Activated CD4-positive, alpha-beta T cell treated with anti-CD3 and anti-CD28 coated beads, Interleukin-2, amount 10 ng/mL, durations not matched to agents 24 days and 14 days (primary cell): Measurements from ENCODE around the gene PRCC. TPM values are rescaled to one million over a fixed set of nuclear protein-coding genes. Genes with fewer than 3 reads are reported as not detected.
A peak's percentile ranks its signal among the peaks of the same experiment; 100 is the strongest.

Source experiments
- DNase-seq: peaks from one replicate; pipeline ENCODE4 v3.0.0; 2022
- H3K27ac Mint-ChIP-seq: one replicate; pipeline ENCODE4 v1.8.0; 2022; ENCODE audit warnings: mild to moderate bottlenecking, mixed read lengths
- H3K27me3 Mint-ChIP-seq: one replicate; pipeline ENCODE4 v1.8.0; 2022; ENCODE audit warnings: mixed read lengths
- H3K36me3 Mint-ChIP-seq: one replicate; pipeline ENCODE4 v1.8.0; 2022; ENCODE audit warnings: low read depth, mild to moderate bottlenecking, mixed read lengths
- H3K4me1 Mint-ChIP-seq: one replicate; pipeline ENCODE4 v1.8.0; 2021; ENCODE audit warnings: mixed read lengths
- H3K4me3 Mint-ChIP-seq: one replicate; pipeline ENCODE4 v1.8.0; 2022; ENCODE audit warnings: mild to moderate bottlenecking, moderate library complexity, mixed read lengths
- H3K9me3 Mint-ChIP-seq: one replicate; pipeline ENCODE4 v1.8.0; 2021; ENCODE audit warnings: mixed read lengths
- intact Hi-C: fragments of 100-400 bp; cut with micrococcal nuclease; formaldehyde crosslinking; loops from one replicate; pipeline ENCODE4 v1.15.1; 2023
- total RNA-seq: library from RNA; stranded (reverse); gene quantifications from 2 replicates; pipeline ENCODE4 v1.2.3, GENCODE V29; 2022

Gene PRCC
- total RNA-seq, 1 donor from 2014 or later = 120 TPM

DNA sequence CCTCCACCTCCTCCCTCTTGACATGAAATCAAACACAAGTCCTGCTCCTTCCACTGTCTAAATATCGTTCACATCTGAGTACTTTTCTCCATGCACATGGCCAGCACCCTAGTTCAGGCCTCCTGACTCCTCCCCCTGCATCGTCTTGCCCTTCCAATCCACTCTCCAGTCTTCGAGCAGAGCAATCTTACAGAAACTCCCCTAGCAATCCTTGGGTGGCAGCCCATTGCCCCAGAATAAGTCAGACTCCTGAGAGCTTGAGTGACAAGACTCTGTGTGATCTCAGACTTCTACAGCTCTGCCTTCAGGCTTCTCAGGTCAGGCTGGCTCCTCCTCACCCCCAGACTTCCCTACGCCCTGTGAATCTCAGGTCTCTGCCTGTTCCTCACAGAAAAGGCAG, 43.8 kb downstream of the PRCC start:
- Mint-ChIP-seq H3K9me3 (no peaks in the 10 kb centered on the region), H3K4me1 (peaks cover 76% of the 10 kb centered on the region), H3K36me3 (peaks cover 96% of the 10 kb centered on the region), H3K4me3 (peak overlapping the region; percentile 96), H3K27ac (peak overlapping the region; percentile 100), H3K27me3 (no peaks in the 10 kb centered on the region)
- DNase-seq = no peak
- intact Hi-C loops = no loop called here

DNA sequence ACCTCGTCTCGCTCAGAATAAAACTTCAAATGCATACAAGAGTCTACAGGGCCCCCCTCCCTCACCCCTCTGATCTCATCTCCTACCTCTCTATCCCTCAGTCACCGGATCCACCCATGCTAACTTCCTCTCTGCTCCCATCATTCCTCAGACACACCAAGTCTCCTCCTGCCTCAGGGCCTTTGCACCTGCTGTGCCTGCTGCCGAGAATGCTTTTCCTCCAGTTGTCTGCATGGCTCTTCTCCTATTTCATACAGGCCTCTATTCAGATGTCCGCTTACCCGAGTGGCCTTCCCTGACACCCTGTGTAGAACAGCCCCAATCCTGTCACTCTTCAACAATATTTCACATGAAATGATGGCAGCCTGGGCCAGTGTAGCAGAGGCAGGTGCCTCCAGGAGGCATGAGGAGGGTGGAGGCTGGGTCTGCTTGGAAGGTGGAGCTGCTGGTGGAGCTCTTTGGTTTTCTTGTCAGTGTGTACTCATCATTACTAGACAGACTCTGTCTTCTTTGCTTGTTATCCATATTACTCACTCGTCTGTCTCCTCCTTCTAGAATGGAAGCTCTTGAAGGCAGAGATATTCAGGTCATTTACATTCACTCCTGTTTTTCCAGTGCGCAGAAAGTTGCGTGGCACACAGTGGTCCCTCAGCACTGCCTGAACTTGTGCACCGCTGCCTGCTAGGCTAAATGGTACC, 45.1 kb downstream of the PRCC start:
- DNase-seq = no peak
- peaks cover 91% of the 10 kb centered on the region for H3K36me3 Mint-ChIP-seq
- intact Hi-C loops = loop anchor here (2.0 kb wide), 1 partner anchor 16 kb away; no protein-coding TSS in a partner anchor
- peaks cover 74% of the 10 kb centered on the region for H3K4me1 Mint-ChIP-seq
- peak overlapping the region; percentile 100 for H3K27ac Mint-ChIP-seq
- no peaks in the 10 kb centered on the region for H3K27me3 Mint-ChIP-seq
- H3K4me3 Mint-ChIP-seq = peak overlapping the region; percentile 96
- no peaks in the 10 kb centered on the region for H3K9me3 Mint-ChIP-seq

DNA sequence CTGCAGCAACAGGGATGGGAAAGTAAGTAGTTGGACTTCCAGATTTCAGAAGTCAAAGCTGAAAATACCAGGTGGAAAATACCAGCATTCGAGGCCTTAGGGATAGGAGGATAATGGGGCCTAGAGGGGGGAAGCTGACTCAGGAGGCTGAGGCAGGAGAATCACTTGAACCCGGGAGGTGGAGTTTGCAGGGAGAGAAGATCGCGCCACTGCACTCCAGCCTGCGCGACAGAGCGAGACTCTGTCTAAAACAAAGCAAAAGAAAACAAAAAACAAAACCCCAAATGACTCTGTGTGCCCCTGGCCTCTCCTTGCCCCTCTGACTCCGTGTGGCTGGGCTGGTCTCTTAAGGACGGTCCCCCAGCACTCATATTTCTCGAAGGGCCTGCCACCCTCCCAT, 46.0 kb downstream of the PRCC start:
- Mint-ChIP-seq H3K27me3 (no peaks in the 10 kb centered on the region), H3K27ac (peak overlapping the region; percentile 100), H3K36me3 (peaks cover 82% of the 10 kb centered on the region), H3K4me3 (peak overlapping the region; percentile 96), H3K4me1 (peaks cover 68% of the 10 kb centered on the region), H3K9me3 (no peaks in the 10 kb centered on the region)
- no peak for DNase-seq
- intact Hi-C loops = loop anchor here (2.0 kb wide), 1 partner anchor 16 kb away; no protein-coding TSS in a partner anchor

DNA sequence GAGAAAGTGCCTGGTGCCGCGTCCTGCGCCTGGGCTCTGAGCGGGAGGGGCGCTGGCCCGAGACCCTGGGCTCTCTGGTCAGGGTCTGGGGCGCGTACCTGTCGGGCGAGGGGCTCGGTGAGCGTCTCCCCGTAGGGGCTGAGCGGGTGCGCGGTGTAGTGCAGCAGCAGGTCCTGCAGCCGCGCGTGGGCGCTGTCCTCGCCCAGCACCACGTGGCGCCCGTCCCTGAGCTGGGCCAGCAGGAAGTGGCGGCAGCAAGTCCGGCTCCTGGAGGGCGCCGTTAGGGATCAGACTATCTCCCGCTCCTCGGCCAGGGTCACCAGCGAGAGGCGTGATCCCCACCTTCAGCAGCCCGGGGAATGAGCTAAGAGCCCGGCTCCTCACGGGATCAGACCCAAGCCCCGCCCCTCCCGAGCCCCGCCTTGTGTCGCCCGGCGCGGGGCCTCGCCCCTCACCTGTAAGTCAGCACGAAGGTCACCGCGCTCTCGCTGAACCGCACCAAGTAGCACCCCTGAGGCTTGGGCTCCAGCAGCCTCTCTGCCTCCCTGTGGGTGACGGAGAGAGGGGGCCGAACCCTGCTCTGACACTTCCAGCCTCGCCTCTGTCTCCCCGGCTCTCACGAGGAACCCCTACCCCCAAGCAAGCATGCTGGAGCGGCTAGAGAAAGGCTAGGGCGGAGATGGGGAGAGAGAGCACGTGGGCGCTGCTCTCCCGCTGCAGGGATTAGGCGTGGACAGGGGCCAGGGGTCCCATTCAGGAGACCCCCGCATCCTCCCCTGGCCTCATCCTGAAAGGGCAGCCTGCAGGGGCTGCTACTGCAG, 46.6 kb downstream of the PRCC start:
- intact Hi-C loops = loop anchor here (2.0 kb wide), 1 partner anchor 17 kb away; no protein-coding TSS in a partner anchor
- Mint-ChIP-seq H3K4me3 (peak overlapping the region; percentile 96), H3K36me3 (peaks cover 76% of the 10 kb centered on the region), H3K27me3 (no peaks in the 10 kb centered on the region), H3K9me3 (no peaks in the 10 kb centered on the region), H3K4me1 (peaks cover 65% of the 10 kb centered on the region), H3K27ac (peak overlapping the region; percentile 100)
- DNase-seq = peak; percentile 92

DNA sequence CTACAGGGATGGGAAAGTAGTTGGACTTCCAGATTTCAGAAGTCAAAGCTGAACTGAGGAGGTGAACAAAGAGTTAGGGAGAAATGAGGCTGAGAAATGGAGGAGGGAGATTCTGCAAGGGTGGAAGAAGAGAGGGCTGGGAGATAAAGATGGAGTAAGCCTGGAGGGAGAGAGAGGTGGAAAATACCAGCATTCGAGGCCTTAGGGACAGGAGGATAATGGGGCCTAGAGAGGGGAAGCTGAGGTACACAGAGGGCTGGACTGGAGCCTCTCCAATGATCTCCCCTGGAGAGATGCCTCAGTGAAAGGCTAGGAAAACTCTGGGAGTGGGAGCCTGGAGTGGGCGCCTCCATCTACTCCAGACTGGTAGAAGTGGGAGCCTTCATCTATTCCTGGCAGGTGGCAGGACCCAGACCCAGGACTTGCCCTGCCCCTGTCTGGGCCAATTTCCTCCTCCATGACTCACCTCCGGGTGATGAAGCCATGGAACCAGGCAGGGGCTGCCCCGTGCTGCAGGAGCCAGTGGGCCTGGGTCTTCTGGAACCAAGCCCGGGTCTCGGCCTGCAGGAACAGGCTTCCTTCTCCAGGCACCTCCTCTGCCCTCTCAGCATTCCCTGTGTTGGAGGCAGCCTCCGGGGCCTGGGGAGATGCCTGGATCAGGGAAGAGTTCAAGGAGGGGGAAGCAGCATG, 47.4 kb downstream of the PRCC start:
- DNase-seq = peak; percentile 78

DNA sequence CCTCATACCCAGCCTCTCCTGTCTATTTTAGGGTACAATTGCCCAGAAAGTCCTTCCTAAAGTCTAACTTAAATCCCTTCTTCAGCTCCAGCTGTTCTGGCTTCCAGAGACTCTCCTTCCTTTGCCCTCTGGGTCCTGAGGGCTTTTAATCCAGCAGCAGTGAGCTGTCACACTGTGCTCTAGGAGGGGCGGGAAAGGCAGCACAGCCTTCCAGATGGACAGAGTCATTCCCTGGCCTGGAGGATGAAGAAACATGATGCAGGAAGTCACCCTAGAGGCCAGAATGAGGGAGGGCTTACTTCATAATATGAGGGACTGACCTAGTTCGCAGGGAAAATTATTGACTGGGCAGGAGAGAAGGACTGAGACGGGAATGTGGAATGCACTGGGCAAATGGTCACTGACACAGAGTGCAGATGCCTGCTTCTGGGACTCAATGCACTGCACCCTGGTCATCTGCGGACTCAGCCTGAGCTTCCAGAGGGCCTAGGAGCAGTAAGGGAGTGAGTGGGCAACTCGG, 48.0 kb downstream of the PRCC start:
- Mint-ChIP-seq H3K9me3 (no peaks in the 10 kb centered on the region), H3K4me3 (peak overlapping the region; percentile 96), H3K4me1 (peaks cover 58% of the 10 kb centered on the region), H3K27me3 (no peaks in the 10 kb centered on the region), H3K27ac (peak overlapping the region; percentile 100), H3K36me3 (peaks cover 63% of the 10 kb centered on the region)
- DNase-seq = peak; percentile 70
- intact Hi-C loops = loop anchor here (5.0 kb wide), 1 partner anchor 73 kb away; the partner anchor contains the start of gene MRPL24

More for the DNA sequence above, 47.4 kb downstream of the PRCC start:
- H3K27me3 Mint-ChIP-seq = no peaks in the 10 kb centered on the region
- intact Hi-C loops = loop anchor here (5.0 kb wide), 1 partner anchor 72 kb away; the partner anchor contains the start of gene MRPL24
- H3K9me3 Mint-ChIP-seq = no peaks in the 10 kb centered on the region
- H3K4me1 Mint-ChIP-seq = peaks cover 59% of the 10 kb centered on the region
- H3K27ac Mint-ChIP-seq = peak overlapping the region; percentile 100
- H3K36me3 Mint-ChIP-seq = peaks cover 70% of the 10 kb centered on the region
- peak overlapping the region; percentile 96 for H3K4me3 Mint-ChIP-seq

DNA sequence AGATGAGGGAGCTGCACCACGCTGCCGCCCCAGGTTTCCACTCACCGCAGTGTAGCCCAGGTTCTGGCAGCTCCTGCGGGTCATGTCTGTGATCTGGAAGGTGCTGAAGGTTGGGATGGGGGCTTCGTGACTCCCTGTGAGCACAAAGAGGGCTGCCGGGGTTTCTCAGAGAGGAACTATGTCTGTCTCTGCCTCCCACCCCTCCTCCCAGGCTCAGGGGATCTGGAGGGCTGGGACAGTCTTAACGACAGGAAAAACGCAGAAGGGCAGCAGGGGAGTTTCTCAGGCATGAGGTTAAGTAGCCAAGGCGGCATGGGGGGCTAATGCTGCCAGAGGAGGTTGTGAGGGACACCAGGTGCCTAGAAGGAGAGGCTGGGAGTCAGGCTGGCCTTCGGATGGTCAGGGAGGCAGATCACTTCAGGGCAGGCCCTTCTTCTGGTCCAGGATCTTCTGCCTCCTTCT, 48.7 kb downstream of the PRCC start:
- Mint-ChIP-seq H3K36me3 (peaks cover 60% of the 10 kb centered on the region), H3K4me3 (peak overlapping the region; percentile 96), H3K27ac (peak overlapping the region; percentile 100), H3K27me3 (no peaks in the 10 kb centered on the region), H3K9me3 (peaks cover 5% of the 10 kb centered on the region), H3K4me1 (peaks cover 58% of the 10 kb centered on the region)
- intact Hi-C loops = loop anchor here (1.0 to 5.0 kb wide), 6 partner anchors 20 to 87 kb away; partner anchors contain the start of genes ISG20L2, METTL25B, MRPL24 and PRCC
- peak; percentile 75 for DNase-seq

DNA sequence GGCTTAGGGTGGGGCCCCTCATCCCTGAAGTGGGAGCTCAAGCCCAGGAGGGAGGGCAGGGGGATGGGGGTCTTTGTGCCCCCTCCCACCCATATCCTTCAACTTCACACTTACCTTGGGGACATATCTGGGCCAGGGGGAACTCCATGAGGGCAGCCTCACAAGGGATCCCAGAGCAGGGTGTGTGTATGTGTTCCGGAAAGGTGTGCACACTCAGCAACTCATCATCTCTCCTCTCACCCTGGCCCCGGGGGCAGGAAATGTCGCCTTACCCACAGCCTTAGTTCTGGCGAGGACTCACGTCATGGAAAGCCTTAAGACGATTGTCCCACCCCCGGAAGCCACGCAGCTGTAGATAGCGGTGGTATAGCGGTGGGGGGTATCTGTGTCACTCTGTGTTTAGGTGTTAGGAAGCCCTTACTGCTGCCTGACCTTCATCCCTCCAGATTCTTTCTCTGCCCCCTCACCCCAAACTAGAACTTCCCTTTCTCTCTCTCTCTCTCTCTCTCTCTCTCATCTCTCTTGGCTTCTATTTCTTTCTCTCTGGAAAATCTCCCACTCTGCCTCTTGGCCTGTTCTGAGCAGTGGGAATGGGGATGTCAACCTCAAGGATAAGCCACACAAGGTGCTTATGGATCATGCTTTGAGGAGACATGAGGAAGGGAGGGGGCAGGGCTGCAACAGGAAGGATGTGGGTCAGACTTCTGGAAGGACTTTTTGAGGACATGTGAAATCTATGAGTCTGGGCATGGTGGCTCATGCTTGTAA, 49.4 kb downstream of the PRCC start, which contains the start of gene SH2D2A:
Gene SH2D2A (minus strand): TSS at position 288 of the 768 bp plus-strand sequence. CDS start 140 bp downstream, at position 148.
- intact Hi-C loops = loop anchor here (1.0 to 5.0 kb wide), 6 partner anchors 20 to 88 kb away; partner anchors contain the start of genes ISG20L2, METTL25B, MRPL24 and PRCC
- peaks cover 10% of the 10 kb centered on the region for H3K9me3 Mint-ChIP-seq
- no peaks in the 10 kb centered on the region for H3K27me3 Mint-ChIP-seq
- DNase-seq = peak; percentile 98
- peaks cover 52% of the 10 kb centered on the region for H3K36me3 Mint-ChIP-seq
- H3K4me1 Mint-ChIP-seq = peaks cover 57% of the 10 kb centered on the region
- H3K4me3 Mint-ChIP-seq = peak within 1 kb of the TSS; percentile 96
- peak within 1 kb of the TSS; percentile 100 for H3K27ac Mint-ChIP-seq

DNA sequence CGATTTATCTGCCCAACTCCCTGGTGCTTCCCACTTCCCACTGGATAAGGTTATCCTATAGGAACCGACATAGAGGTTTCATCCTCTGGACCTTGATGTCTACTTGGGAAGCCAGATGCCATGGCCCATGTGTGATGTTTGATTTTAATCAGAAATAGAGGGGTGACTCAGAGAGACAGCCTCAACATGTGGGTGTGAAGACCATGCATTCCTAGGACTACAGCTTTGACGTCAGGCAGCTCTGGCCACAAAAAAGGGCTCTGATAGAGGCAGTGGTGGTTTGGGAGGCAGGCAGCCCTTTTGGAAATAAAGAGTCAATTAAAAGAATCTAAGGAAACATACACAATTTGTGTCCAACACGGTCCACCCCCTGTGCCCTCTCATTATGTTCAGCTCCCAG, 54.5 kb downstream of the PRCC start:
- Mint-ChIP-seq H3K36me3 (peaks cover 2% of the 10 kb centered on the region), H3K27me3 (no peaks in the 10 kb centered on the region), H3K9me3 (peaks cover 10% of the 10 kb centered on the region), H3K4me1 (peaks cover 38% of the 10 kb centered on the region), H3K4me3 (peak overlapping the region; percentile 40), H3K27ac (peak overlapping the region; percentile 82)
- DNase-seq = peak; percentile 73
- intact Hi-C loops = no loop called here

DNA sequence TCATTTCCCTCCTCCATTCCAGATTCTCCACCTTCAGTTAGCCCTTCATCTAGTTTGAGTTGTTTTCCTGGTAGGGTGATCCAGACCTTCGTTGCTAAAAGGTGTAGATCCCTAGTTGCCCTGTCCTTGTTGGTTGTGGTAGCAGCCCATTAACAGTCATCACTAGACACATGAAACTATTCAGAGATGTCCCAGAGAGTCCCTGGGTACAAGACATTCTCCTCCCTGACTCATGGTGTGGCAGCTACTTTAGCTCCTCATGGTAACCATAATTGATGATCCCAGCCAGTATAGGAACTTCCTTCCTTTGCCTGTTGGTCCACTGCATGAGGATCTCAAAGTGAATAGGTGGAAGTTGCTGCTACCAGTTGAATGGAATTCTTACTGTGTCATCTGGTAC, 55.3 kb downstream of the PRCC start:
- no peak for DNase-seq
- H3K27ac Mint-ChIP-seq = peak overlapping the region; percentile 79
- H3K36me3 Mint-ChIP-seq = no peaks in the 10 kb centered on the region

DNA sequence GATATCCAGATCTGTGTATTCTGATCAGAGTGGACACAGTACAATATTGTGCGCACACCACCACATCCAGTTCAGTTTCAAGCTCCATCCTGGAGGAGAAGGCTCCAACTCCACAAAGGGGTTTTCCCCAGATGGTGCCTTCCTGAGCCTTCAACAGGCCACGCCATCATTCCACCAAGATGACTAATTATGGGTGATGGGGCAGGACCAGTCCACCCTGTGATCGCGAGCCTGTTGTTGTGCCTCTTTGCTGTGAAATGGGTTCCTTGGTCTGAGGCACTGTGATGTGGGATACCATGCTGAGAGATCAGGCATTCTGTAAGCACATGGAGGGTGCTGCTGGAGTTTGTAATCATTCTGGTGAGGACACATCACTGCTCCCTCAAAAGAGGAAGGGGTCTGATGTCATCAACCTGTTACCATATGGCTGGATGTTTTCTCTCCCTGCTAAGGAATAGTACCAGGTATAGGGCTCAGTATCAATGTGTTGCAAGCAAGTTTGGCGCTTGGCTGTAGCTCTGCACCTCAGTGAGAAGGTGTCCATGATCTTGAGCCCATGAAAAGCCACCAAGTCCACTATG, 56.0 kb downstream of the PRCC start:
- Mint-ChIP-seq H3K27ac (peak overlapping the region; percentile 19), H3K27me3 (no peaks in the 10 kb centered on the region), H3K36me3 (no peaks in the 10 kb centered on the region), H3K4me1 (peaks cover 31% of the 10 kb centered on the region), H3K9me3 (peaks cover 10% of the 10 kb centered on the region), H3K4me3 (no peak overlapping the region)
- no peak for DNase-seq
- intact Hi-C loops = no loop called here

More for the DNA sequence above, 55.3 kb downstream of the PRCC start:
- Mint-ChIP-seq H3K27me3 (no peaks in the 10 kb centered on the region), H3K4me1 (peaks cover 35% of the 10 kb centered on the region), H3K9me3 (peaks cover 10% of the 10 kb centered on the region), H3K4me3 (peak overlapping the region; percentile 31)
- intact Hi-C loops = no loop called here

DNA sequence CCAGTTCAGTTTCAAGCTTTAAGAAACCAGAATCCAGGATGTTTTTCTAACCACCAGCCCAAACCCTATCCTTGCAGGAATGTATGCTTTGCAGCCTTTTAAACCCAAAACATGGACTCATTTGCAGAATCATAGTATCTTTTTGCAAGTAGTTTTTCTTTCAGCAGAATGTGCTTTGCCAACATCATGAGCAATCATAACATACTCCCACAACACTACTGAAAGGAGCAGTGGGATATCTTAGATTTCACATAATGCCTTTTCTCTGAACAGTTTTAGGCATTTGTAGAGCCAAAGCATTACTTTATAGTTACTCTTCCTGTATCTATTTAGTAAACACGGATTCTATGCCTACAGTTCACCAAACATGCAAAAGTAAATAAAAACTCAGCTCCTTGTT, 59.3 kb downstream of the PRCC start:
- no peak overlapping the region for H3K27ac Mint-ChIP-seq
- no peak overlapping the region for H3K4me3 Mint-ChIP-seq
- no peaks in the 10 kb centered on the region for H3K36me3 Mint-ChIP-seq
- no peaks in the 10 kb centered on the region for H3K9me3 Mint-ChIP-seq
- intact Hi-C loops = no loop called here
- DNase-seq = no peak
- peaks cover 25% of the 10 kb centered on the region for H3K4me1 Mint-ChIP-seq
- H3K27me3 Mint-ChIP-seq = no peaks in the 10 kb centered on the region
